DMS53 treated with DMSO at 0.1 percent for 48 hours (cell line): ENCODE data around the gene PRPS1L1.

Experiments
- DNase-seq: peaks from one replicate; lab custom pipeline; 2025; ENCODE audit not compliant: unreplicated experiment; lab: John Stamatoyannopoulos, UW

PRPS1L1 gene

GRCh38 chr7:18027628-18028027 is at the start of gene PRPS1L1:
TSS of gene PRPS1L1 (minus strand) at chr7:18027846.
- DNase-seq: no peak

GRCh38 chr7:18076461-18076860 is 48.8 kb upstream of the PRPS1L1 start:
- DNase-seq: no peak

GRCh38 chr7:18068745-18069144 is 41.1 kb upstream of the PRPS1L1 start:
- no peak for DNase-seq

- peak; percentile 42 for DNase-seq
Observed at GRCh38 chr7:18064242-18064838, 36.7 kb upstream of the PRPS1L1 start.

- DNase-seq: no peak
Observed at GRCh38 chr7:18063149-18063901, 35.7 kb upstream of the PRPS1L1 start.

GRCh38 chr7:18059171-18059570 is 31.5 kb upstream of the PRPS1L1 start:
- DNase-seq: no peak

GRCh38 chr7:18053941-18054340 is 26.3 kb upstream of the PRPS1L1 start:
- no peak for DNase-seq

- no peak for DNase-seq
Observed at GRCh38 chr7:18053177-18053928, 25.7 kb upstream of the PRPS1L1 start.

GRCh38 chr7:18049262-18049661 is 21.6 kb upstream of the PRPS1L1 start:
- no peak for DNase-seq

- DNase-seq: no peak
Observed at GRCh38 chr7:18046601-18047000, 19.0 kb upstream of the PRPS1L1 start.

GRCh38 chr7:18045171-18045570 is 17.5 kb upstream of the PRPS1L1 start:
- no peak for DNase-seq

GRCh38 chr7:18041191-18041590 is 13.5 kb upstream of the PRPS1L1 start:
- DNase-seq: no peak

GRCh38 chr7:18040196-18040595 is 12.6 kb upstream of the PRPS1L1 start:
- no peak for DNase-seq

- no peak for DNase-seq
Observed at GRCh38 chr7:18038382-18038781, 10.7 kb upstream of the PRPS1L1 start.

GRCh38 chr7:18037609-18038008 is 10.0 kb upstream of the PRPS1L1 start:
- DNase-seq: no peak

GRCh38 chr7:18036783-18037182 is 9.1 kb upstream of the PRPS1L1 start:
- DNase-seq: no peak

GRCh38 chr7:18030758-18031157 is 3.1 kb upstream of the PRPS1L1 start:
- DNase-seq: no peak

GRCh38 chr7:18020138-18020715 is 7.4 kb downstream of the PRPS1L1 start:
- no peak for DNase-seq

GRCh38 chr7:18019555-18019954 is 8.1 kb downstream of the PRPS1L1 start:
- peak; percentile 38 for DNase-seq

GRCh38 chr7:18018296-18019215 is 9.1 kb downstream of the PRPS1L1 start:
- no peak for DNase-seq
